Central memory CD8-positive, alpha-beta T cell (primary cell): ENCODE data around the gene ZBED4.

ENCODE experiments used
- ATAC-seq: fragments of 150-1000 bp; cut with Tn5 transposase; replicated peaks from 2 replicates; pipeline ENCODE4 v1.10.0; 2022; ENCODE audit warnings: mild to moderate bottlenecking, moderate FRiP score, moderate number of reproducible peaks; ENCODE audit not compliant: poor library complexity, severe bottlenecking; ENCODE audit errors: extremely low read depth
- DNase-seq, 2 donors: peaks; one replicate each; pipeline ENCODE4 v3.0.0; 2021; ENCODE audit warnings: low spot score in 2 of 2
- H3K27ac Mint-ChIP-seq: one replicate; pipeline ENCODE4 v1.8.0; 2022; ENCODE audit warnings: low read depth, mild to moderate bottlenecking, moderate library complexity, mixed read lengths
- H3K27me3 Mint-ChIP-seq: one replicate; pipeline ENCODE4 v1.8.0; 2022; ENCODE audit warnings: mixed read lengths
- H3K36me3 Mint-ChIP-seq: one replicate; pipeline ENCODE4 v1.8.0; 2022; ENCODE audit warnings: mild to moderate bottlenecking, moderate library complexity, mixed read lengths; ENCODE audit not compliant: insufficient read depth
- H3K4me1 Mint-ChIP-seq: one replicate; pipeline ENCODE4 v1.8.0; 2022; ENCODE audit warnings: mixed read lengths
- H3K4me3 Mint-ChIP-seq: one replicate; pipeline ENCODE4 v1.8.0; 2022; ENCODE audit warnings: mild to moderate bottlenecking, moderate library complexity, mixed read lengths
- H3K9me3 Mint-ChIP-seq: one replicate; pipeline ENCODE4 v1.8.0; 2022; ENCODE audit warnings: mixed read lengths

The ZBED4 gene

GRCh38 chr22:49852898-49853894 is at the start of gene ZBED4:
Gene ZBED4, plus strand, starts transcription at chr22:49853844. Its CDS starts 29,819 bp downstream, at chr22:49883663.
- Mint-ChIP-seq H3K27me3 (no peaks in the 10 kb centered on the region), H3K9me3 (no peaks in the 10 kb centered on the region), H3K4me3 (peak within 1 kb of the TSS; percentile 98), H3K4me1 (peaks cover 29% of the 10 kb centered on the region), H3K27ac (peak within 1 kb of the TSS; percentile 97), H3K36me3 (peaks cover 6% of the 10 kb centered on the region)
- DNase-seq, result peak; percentile 98 to 99
- ATAC-seq, result peak; percentile 76

GRCh38 chr22:49807129-49807528 is 46.5 kb upstream of the ZBED4 start:
- peaks cover 76% of the 10 kb centered on the region for H3K4me1 Mint-ChIP-seq
- DNase-seq (no peak), ATAC-seq (no peak)
- H3K36me3 Mint-ChIP-seq, result peaks cover 34% of the 10 kb centered on the region
- H3K27me3 Mint-ChIP-seq, result no peaks in the 10 kb centered on the region
- peak overlapping the region; percentile 83 for H3K27ac Mint-ChIP-seq
- peak overlapping the region; percentile 70 for H3K4me3 Mint-ChIP-seq
- H3K9me3 Mint-ChIP-seq, result no peaks in the 10 kb centered on the region

GRCh38 chr22:49807780-49808708 is 45.6 kb upstream of the ZBED4 start:
- H3K9me3 Mint-ChIP-seq, result no peaks in the 10 kb centered on the region
- no peaks in the 10 kb centered on the region for H3K27me3 Mint-ChIP-seq
- H3K27ac Mint-ChIP-seq, result peak overlapping the region; percentile 83
- H3K36me3 Mint-ChIP-seq, result peaks cover 33% of the 10 kb centered on the region
- peaks cover 79% of the 10 kb centered on the region for H3K4me1 Mint-ChIP-seq
- ATAC-seq (peak; percentile 86), DNase-seq (peak in 1 of 2 donors; percentile 53)
- peak overlapping the region; percentile 70 for H3K4me3 Mint-ChIP-seq

- Mint-ChIP-seq H3K4me1 (peaks cover 77% of the 10 kb centered on the region), H3K4me3 (peak overlapping the region; percentile 4), H3K36me3 (peaks cover 37% of the 10 kb centered on the region), H3K27me3 (no peaks in the 10 kb centered on the region), H3K9me3 (no peaks in the 10 kb centered on the region), H3K27ac (peak overlapping the region; percentile 89)
- no peak for DNase-seq
- no peak for ATAC-seq
Observed at GRCh38 chr22:49810363-49811019, 43.2 kb upstream of the ZBED4 start.

GRCh38 chr22:49811020-49811791 is 42.4 kb upstream of the ZBED4 start:
- peak overlapping the region; percentile 4 for H3K4me3 Mint-ChIP-seq
- peak overlapping the region; percentile 20 for H3K27ac Mint-ChIP-seq
- peaks cover 44% of the 10 kb centered on the region for H3K36me3 Mint-ChIP-seq
- peaks cover 81% of the 10 kb centered on the region for H3K4me1 Mint-ChIP-seq
- no peaks in the 10 kb centered on the region for H3K9me3 Mint-ChIP-seq
- H3K27me3 Mint-ChIP-seq, result no peaks in the 10 kb centered on the region
- no peak for DNase-seq
- ATAC-seq, result no peak

- Mint-ChIP-seq H3K4me1 (peaks cover 83% of the 10 kb centered on the region), H3K4me3 (no peak overlapping the region), H3K9me3 (no peaks in the 10 kb centered on the region), H3K36me3 (peaks cover 55% of the 10 kb centered on the region), H3K27ac (no peak overlapping the region), H3K27me3 (no peaks in the 10 kb centered on the region)
- no peak for DNase-seq
- no peak for ATAC-seq
Observed at GRCh38 chr22:49812838-49813237, 40.8 kb upstream of the ZBED4 start.

GRCh38 chr22:49814164-49814686 is 39.4 kb upstream of the ZBED4 start:
- no peak for ATAC-seq
- Mint-ChIP-seq H3K9me3 (no peaks in the 10 kb centered on the region), H3K27me3 (no peaks in the 10 kb centered on the region), H3K4me3 (peak overlapping the region; percentile 24), H3K4me1 (peaks cover 88% of the 10 kb centered on the region), H3K36me3 (peaks cover 65% of the 10 kb centered on the region), H3K27ac (peak overlapping the region; percentile 44)
- no peak for DNase-seq

GRCh38 chr22:49814856-49815255 is 38.8 kb upstream of the ZBED4 start:
- H3K9me3 Mint-ChIP-seq, result no peaks in the 10 kb centered on the region
- peak overlapping the region; percentile 44 for H3K27ac Mint-ChIP-seq
- no peak for ATAC-seq
- peaks cover 66% of the 10 kb centered on the region for H3K36me3 Mint-ChIP-seq
- peaks cover 85% of the 10 kb centered on the region for H3K4me1 Mint-ChIP-seq
- peak overlapping the region; percentile 24 for H3K4me3 Mint-ChIP-seq
- no peak for DNase-seq
- H3K27me3 Mint-ChIP-seq, result no peaks in the 10 kb centered on the region

GRCh38 chr22:49815641-49816091 is 38.0 kb upstream of the ZBED4 start:
- peak; percentile 34 for ATAC-seq
- Mint-ChIP-seq H3K27ac (peak overlapping the region; percentile 25), H3K4me1 (peaks cover 85% of the 10 kb centered on the region)

GRCh38 chr22:49817359-49817758 is 36.3 kb upstream of the ZBED4 start:
- peak overlapping the region; percentile 24 for H3K4me3 Mint-ChIP-seq
- no peak for DNase-seq
- no peak for ATAC-seq
- peaks cover 78% of the 10 kb centered on the region for H3K4me1 Mint-ChIP-seq
- H3K27me3 Mint-ChIP-seq, result no peaks in the 10 kb centered on the region
- no peaks in the 10 kb centered on the region for H3K9me3 Mint-ChIP-seq
- peaks cover 79% of the 10 kb centered on the region for H3K36me3 Mint-ChIP-seq
- H3K27ac Mint-ChIP-seq, result peak overlapping the region; percentile 43

More at GRCh38 chr22:49815641-49816091, 38.0 kb upstream of the ZBED4 start:
- Mint-ChIP-seq H3K9me3 (no peaks in the 10 kb centered on the region), H3K27me3 (no peaks in the 10 kb centered on the region), H3K4me3 (peak overlapping the region; percentile 24), H3K36me3 (peaks cover 69% of the 10 kb centered on the region)
- DNase-seq, result no peak

GRCh38 chr22:49820984-49821383 is 32.7 kb upstream of the ZBED4 start:
- H3K4me1 Mint-ChIP-seq, result peaks cover 76% of the 10 kb centered on the region
- ATAC-seq (no peak), DNase-seq (no peak)
- H3K9me3 Mint-ChIP-seq, result no peaks in the 10 kb centered on the region
- H3K36me3 Mint-ChIP-seq, result peaks cover 78% of the 10 kb centered on the region
- no peak overlapping the region for H3K4me3 Mint-ChIP-seq
- H3K27ac Mint-ChIP-seq, result no peak overlapping the region
- H3K27me3 Mint-ChIP-seq, result no peaks in the 10 kb centered on the region
